HCT116 (cell line): ENCODE results near the gene LOXHD1. TPM values are rescaled to one million over a fixed set of nuclear protein-coding genes. Genes with fewer than 3 reads are reported as not detected.

Source experiments
- ATAC-seq: fragments of 200-7000 bp; cut with Tn5 transposase; 2 replicates; pipeline ENCODE4 v1.9.1; 2020; ENCODE audit warnings: mild to moderate bottlenecking, moderate library complexity
- BruUV-seq: library from RNA; stranded (reverse); fragments of 400-500 nt; replicated peaks from 2 replicates; lab custom pipeline; 2021; lab: Mats Ljungman, UMichigan
- CTCF ChIA-PET: fragments of 300-600 bp; sonication (Branson Sonifier 250); formaldehyde crosslinking; loops from one replicate; lab custom pipeline; 2021; ENCODE audit warnings: antibody characterized with exemption; lab: Charles Lee
- POLR2A ChIA-PET: fragments of 300-600, 350-600 bp; sonication (Branson Sonifier 250); formaldehyde crosslinking; loops from one replicate; lab custom pipeline; 2021; ENCODE audit warnings: antibody characterized with exemption; lab: Charles Lee
- RAD21 ChIA-PET, 2 experiments: fragments of 300-600 bp; sonication (Branson Sonifier 250); formaldehyde crosslinking; loops; one replicate each; lab custom pipeline; 2023; ENCODE audit warnings: low total read pairs in 2 of 2; ENCODE audit not compliant: uncharacterized antibody in 2 of 2, unreplicated experiment in 2 of 2, low non-redundant PET in 1 of 2; lab: Charles Lee
- DNase-seq: peaks from one replicate; pipeline ENCODE4 v3.0.0-alpha.2; 2010; ENCODE audit warnings: low read depth, low spot score
- H2AFZ ChIP-seq: fragments of 200-600 bp; shearing (Covaris generic), sonication (generic); 2 replicates; pipeline ENCODE4 v1.6.1; 2017; ENCODE audit warnings: low read depth, mixed run types, mixed read lengths, antibody characterized with exemption, low read length; ENCODE audit not compliant: poor library complexity, severe bottlenecking
- H3K27ac ChIP-seq: 2 replicates; pipeline ENCODE4 v1.5.1; 2012; ENCODE audit warnings: low read depth, low read length
- H3K27me3 ChIP-seq: fragments of 200-600 bp; sonication (generic); 2 replicates; pipeline ENCODE4 v1.6.1; 2016; ENCODE audit warnings: mixed run types, low read length, mixed read lengths; ENCODE audit not compliant: insufficient read depth
- H3K36me3 ChIP-seq, 2 experiments: fragments of 200-500 bp in 1 of 2; fragments of 200-600 bp in 1 of 2; sonication (Bioruptor generic) in 1 of 2; sonication (generic) in 1 of 2; 2 replicates each; pipeline versions ENCODE4 v1.5.1 to v1.6.1; 2014 to 2016; ENCODE audit warnings: low read length in 2 of 2, inconsistent platforms in 1 of 2, mixed read lengths in 1 of 2, mixed run types in 1 of 2; ENCODE audit not compliant: insufficient read depth in 2 of 2, control insufficient read depth in 1 of 2
- H3K4me1 ChIP-seq, 2 experiments: fragments of 200-600 bp in 1 of 2; sonication (generic) in 1 of 2; 2 replicates each; pipeline versions ENCODE4 v1.5.1 to v1.6.1; 2012 to 2017; ENCODE audit warnings: low read length in 2 of 2, inconsistent platforms in 1 of 2, mild to moderate bottlenecking in 1 of 2, mixed read lengths in 1 of 2, mixed run types in 1 of 2, moderate library complexity in 1 of 2; ENCODE audit not compliant: insufficient read depth in 2 of 2, control insufficient read depth in 1 of 2
- H3K4me2 ChIP-seq: fragments of 200-600 bp; sonication (generic); 2 replicates; pipeline ENCODE4 v1.6.1; 2017; ENCODE audit warnings: mixed run types, low read length, mixed read lengths
- H3K4me3 ChIP-seq, 2 experiments: fragments of 200-600 bp in 1 of 2; sonication (generic) in 1 of 2; replicated peaks in 1 of 2; 2 replicates each; pipeline ENCODE4 v1.5.1; 2011 to 2016; ENCODE audit warnings: low read length in 2 of 2, control low read depth in 1 of 2, low read depth in 1 of 2, mild to moderate bottlenecking in 1 of 2, mixed read lengths in 1 of 2, mixed run types in 1 of 2
- H3K79me2 ChIP-seq: fragments of 200-600 bp; sonication (generic); 2 replicates; pipeline ENCODE4 v1.6.1; 2017; ENCODE audit warnings: mild to moderate bottlenecking, mixed run types, low read length, moderate library complexity, mixed read lengths; ENCODE audit not compliant: insufficient read depth
- H3K9ac ChIP-seq: fragments of 200-600 bp; sonication (generic); 2 replicates; pipeline ENCODE4 v1.6.1; 2016; ENCODE audit warnings: low read length, mixed read lengths
- H3K9me2 ChIP-seq: fragments of 200-600 bp; sonication (generic), shearing (Covaris generic); 2 replicates; pipeline ENCODE4 v1.6.1; 2017; ENCODE audit warnings: mixed run types, mild to moderate bottlenecking, moderate library complexity; ENCODE audit not compliant: insufficient read depth
- H3K9me3 ChIP-seq, 2 experiments: fragments of 200-500 bp in 1 of 2; fragments of 200-600 bp in 1 of 2; sonication (Bioruptor generic) in 1 of 2; sonication (generic) in 1 of 2; 2 replicates each; pipeline ENCODE4 v1.6.1; 2014 to 2017; ENCODE audit warnings: low read length in 2 of 2, mixed read lengths in 2 of 2, inconsistent platforms in 1 of 2, low read depth in 1 of 2, mild to moderate bottlenecking in 1 of 2, mixed run types in 1 of 2, moderate library complexity in 1 of 2; ENCODE audit not compliant: control insufficient read depth in 1 of 2, insufficient read depth in 1 of 2
- H4K20me1 ChIP-seq: fragments of 200-600 bp; sonication (generic), shearing (Covaris generic); 2 replicates; pipeline ENCODE4 v1.6.1; 2017; ENCODE audit warnings: mixed run types, mild to moderate bottlenecking, moderate library complexity; ENCODE audit not compliant: insufficient read depth
- CEBPB ChIP-seq: IDR thresholded peaks from 2 replicates; pipeline ENCODE4 v1.6.1; 2012; ENCODE audit warnings: low read depth
- EZH2phosphoT487 ChIP-seq: fragments of 200-600 bp; IDR thresholded peaks from 2 replicates; pipeline ENCODE4 v1.6.1; 2018; ENCODE audit warnings: antibody characterized with exemption, borderline replicate concordance
- FOSL1 ChIP-seq: IDR thresholded peaks from 2 replicates; pipeline ENCODE4 v1.6.1; 2012; ENCODE audit warnings: low read depth
- JUND ChIP-seq: IDR thresholded peaks from 2 replicates; pipeline ENCODE4 v1.6.1; 2012
- POLR2AphosphoS5 ChIP-seq: IDR thresholded peaks from 2 replicates; pipeline ENCODE4 v1.6.1; 2011; ENCODE audit warnings: mild to moderate bottlenecking, low read depth, low read length, moderate library complexity
- RAD21 ChIP-seq: IDR thresholded peaks from 2 replicates; pipeline ENCODE4 v1.6.1; 2012; ENCODE audit warnings: low read depth, mild to moderate bottlenecking
- SP1 ChIP-seq: IDR thresholded peaks from 2 replicates; pipeline ENCODE4 v1.6.1; 2012; ENCODE audit warnings: low read depth
- TCF7L2 ChIP-seq: IDR thresholded peaks from 2 replicates; pipeline ENCODE4 v1.7.0; 2011; ENCODE audit warnings: borderline replicate concordance, inconsistent platforms; ENCODE audit not compliant: insufficient read depth, insufficient read length; ENCODE audit errors: extremely low read depth
- ZFX ChIP-seq: fragments of 450-650 bp; IDR thresholded peaks from 2 replicates; pipeline ENCODE4 v1.6.1; 2017
- intact Hi-C: fragments of 100-400 bp; cut with micrococcal nuclease; formaldehyde crosslinking; loops from 2 replicates; pipeline ENCODE4 v1.10.0; 2022
- total RNA-seq: library from RNA; stranded (reverse); gene quantifications from one replicate; pipeline ENCODE4 v1.2.1, GENCODE V29; 2021; ENCODE audit not compliant: unreplicated experiment
- TF ChIP-seq, protein P1 (sequence below): IDR thresholded peaks from 2 replicates; pipeline ENCODE4 v1.6.1; 2012; ENCODE audit warnings: low read depth
- TF ChIP-seq, protein P2 (sequence below): IDR thresholded peaks from 2 replicates; pipeline ENCODE4 v1.6.1; 2012
- TF ChIP-seq, protein P3 (sequence below): IDR thresholded peaks from 2 replicates; pipeline ENCODE4 v1.6.1; 2012

LOXHD1 gene
- total RNA-seq, 1 experiment from 2014 or later, result not detected

DNA sequence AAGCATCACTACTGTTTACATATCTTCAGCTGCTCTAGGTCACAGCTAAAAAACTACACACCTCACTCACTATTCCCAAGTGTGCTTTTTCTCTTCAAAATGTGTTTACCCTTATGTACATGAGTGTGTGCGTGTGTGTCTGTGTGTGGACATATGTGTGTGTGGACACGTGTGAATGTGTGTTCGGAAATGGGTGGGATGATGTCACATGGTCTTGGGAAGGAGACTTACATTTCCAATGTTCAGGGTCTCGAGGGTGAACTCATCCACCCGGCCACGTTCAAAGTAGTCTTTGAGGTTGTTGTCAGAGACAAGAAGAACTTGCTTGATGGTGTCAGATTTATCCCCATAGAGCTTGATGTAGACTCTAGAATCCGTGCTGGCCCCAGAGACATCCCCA is 87.8 kb downstream of the LOXHD1 start:
- Histone ChIP-seq H3K4me2 (no peak overlapping the region), H3K79me2 (no peaks in the 10 kb centered on the region), H2AFZ (no peak overlapping the region), H3K36me3 (no peaks in the 10 kb centered on the region), H3K27ac (no peak overlapping the region)
- CTCF ChIA-PET, result no interaction called here
- intact Hi-C loops, result no loop called here
- no TSS peak for BruUV-seq
- TF ChIP-seq ZFX, result no peak
- TF ChIP-seq EZH2phosphoT487, result no peak
- TF ChIP-seq JUND, result no peak
- TF ChIP-seq CEBPB, result no peak
- TF ChIP-seq, protein P1, sequence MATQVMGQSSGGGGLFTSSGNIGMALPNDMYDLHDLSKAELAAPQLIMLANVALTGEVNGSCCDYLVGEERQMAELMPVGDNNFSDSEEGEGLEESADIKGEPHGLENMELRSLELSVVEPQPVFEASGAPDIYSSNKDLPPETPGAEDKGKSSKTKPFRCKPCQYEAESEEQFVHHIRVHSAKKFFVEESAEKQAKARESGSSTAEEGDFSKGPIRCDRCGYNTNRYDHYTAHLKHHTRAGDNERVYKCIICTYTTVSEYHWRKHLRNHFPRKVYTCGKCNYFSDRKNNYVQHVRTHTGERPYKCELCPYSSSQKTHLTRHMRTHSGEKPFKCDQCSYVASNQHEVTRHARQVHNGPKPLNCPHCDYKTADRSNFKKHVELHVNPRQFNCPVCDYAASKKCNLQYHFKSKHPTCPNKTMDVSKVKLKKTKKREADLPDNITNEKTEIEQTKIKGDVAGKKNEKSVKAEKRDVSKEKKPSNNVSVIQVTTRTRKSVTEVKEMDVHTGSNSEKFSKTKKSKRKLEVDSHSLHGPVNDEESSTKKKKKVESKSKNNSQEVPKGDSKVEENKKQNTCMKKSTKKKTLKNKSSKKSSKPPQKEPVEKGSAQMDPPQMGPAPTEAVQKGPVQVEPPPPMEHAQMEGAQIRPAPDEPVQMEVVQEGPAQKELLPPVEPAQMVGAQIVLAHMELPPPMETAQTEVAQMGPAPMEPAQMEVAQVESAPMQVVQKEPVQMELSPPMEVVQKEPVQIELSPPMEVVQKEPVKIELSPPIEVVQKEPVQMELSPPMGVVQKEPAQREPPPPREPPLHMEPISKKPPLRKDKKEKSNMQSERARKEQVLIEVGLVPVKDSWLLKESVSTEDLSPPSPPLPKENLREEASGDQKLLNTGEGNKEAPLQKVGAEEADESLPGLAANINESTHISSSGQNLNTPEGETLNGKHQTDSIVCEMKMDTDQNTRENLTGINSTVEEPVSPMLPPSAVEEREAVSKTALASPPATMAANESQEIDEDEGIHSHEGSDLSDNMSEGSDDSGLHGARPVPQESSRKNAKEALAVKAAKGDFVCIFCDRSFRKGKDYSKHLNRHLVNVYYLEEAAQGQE, result no peak
- TF ChIP-seq, protein P2, sequence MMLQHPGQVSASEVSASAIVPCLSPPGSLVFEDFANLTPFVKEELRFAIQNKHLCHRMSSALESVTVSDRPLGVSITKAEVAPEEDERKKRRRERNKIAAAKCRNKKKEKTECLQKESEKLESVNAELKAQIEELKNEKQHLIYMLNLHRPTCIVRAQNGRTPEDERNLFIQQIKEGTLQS, result no peak
- no peak for TF ChIP-seq POLR2AphosphoS5
- no peak for TF ChIP-seq TCF7L2
- no peak for TF ChIP-seq FOSL1
- no peak for TF ChIP-seq RAD21
- TF ChIP-seq, protein P3, sequence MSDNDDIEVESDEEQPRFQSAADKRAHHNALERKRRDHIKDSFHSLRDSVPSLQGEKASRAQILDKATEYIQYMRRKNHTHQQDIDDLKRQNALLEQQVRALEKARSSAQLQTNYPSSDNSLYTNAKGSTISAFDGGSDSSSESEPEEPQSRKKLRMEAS, result no peak
- no peak for TF ChIP-seq SP1
- TF ChIP-seq, all 23 proteins: peak for 0
- H3K9ac ChIP-seq, result no peak overlapping the region
- H4K20me1 ChIP-seq, result no peaks in the 10 kb centered on the region
- no peak for DNase-seq
- H3K9me2 ChIP-seq, result no peaks in the 10 kb centered on the region
- ChIA-PET POLR2A (no interaction called here), RAD21 (no interaction called here)
- ATAC-seq, result no peak
- no peak overlapping the region for H3K4me3 ChIP-seq
- no peaks in the 10 kb centered on the region for H3K4me1 ChIP-seq
- H3K9me3 ChIP-seq, result no peaks in the 10 kb centered on the region
- H3K27me3 ChIP-seq, result peaks cover 42% of the 10 kb centered on the region
